Measurements from ENCODE around the gene ADSS2.

The ADSS2 gene

GRCh38 chr1:244458781-244459180, 7.1 kb upstream of the ADSS2 start:
- Histone ChIP-seq H3K9me3 (ENCODE audit: control insufficient read depth, low read length) (peaks cover 15% of the 10 kb centered on the region), H3K4me1 (ENCODE audit: control insufficient read depth, insufficient read depth, low read length, poor library complexity, severe bottlenecking) (no peaks in the 10 kb centered on the region), H3K36me3 (ENCODE audit: control insufficient read depth, insufficient read depth, low read length) (no peaks in the 10 kb centered on the region), H3K27ac (ENCODE audit: low read depth, low read length, severe bottlenecking) (no peak overlapping the region), H3K4me3 (ENCODE audit: extremely low read depth, insufficient read depth, low read length, poor library complexity, severe bottlenecking) (no peak overlapping the region)
- WGBS, 2 experiments (ENCODE audit: insufficient coverage in 2 of 2) = no CpG with 5 or more reads among the region's 4 CpGs

GRCh38 chr1:244456586-244456985, 4.9 kb upstream of the ADSS2 start:
- Histone ChIP-seq H3K27ac (ENCODE audit: low read depth, low read length, severe bottlenecking) (no peak overlapping the region), H3K4me3 (ENCODE audit: extremely low read depth, insufficient read depth, low read length, poor library complexity, severe bottlenecking) (no peak overlapping the region), H3K4me1 (ENCODE audit: control insufficient read depth, insufficient read depth, low read length, poor library complexity, severe bottlenecking) (no peaks in the 10 kb centered on the region), H3K9me3 (ENCODE audit: control insufficient read depth, low read length) (peaks cover 20% of the 10 kb centered on the region), H3K36me3 (ENCODE audit: control insufficient read depth, insufficient read depth, low read length) (no peaks in the 10 kb centered on the region)
- no CpG with 5 or more reads among the region's 1 CpG for WGBS, 2 experiments (ENCODE audit: insufficient coverage in 2 of 2)

- Histone ChIP-seq H3K9me3 (ENCODE audit: control insufficient read depth, low read length) (peaks cover 11% of the 10 kb centered on the region), H3K36me3 (ENCODE audit: control insufficient read depth, insufficient read depth, low read length) (no peaks in the 10 kb centered on the region), H3K27ac (ENCODE audit: low read depth, low read length, severe bottlenecking) (no peak overlapping the region), H3K4me1 (ENCODE audit: control insufficient read depth, insufficient read depth, low read length, poor library complexity, severe bottlenecking) (peaks cover 7% of the 10 kb centered on the region), H3K4me3 (ENCODE audit: extremely low read depth, insufficient read depth, low read length, poor library complexity, severe bottlenecking) (no peak overlapping the region)
- 67 to 100% methylated on average over 1 of the region's 6 CpGs for WGBS, 2 experiments (ENCODE audit: insufficient coverage in 2 of 2)
Measured at GRCh38 chr1:244454412-244454811, 2.7 kb upstream of the ADSS2 start.

GRCh38 chr1:244451951-244452795, 464 bp upstream of the ADSS2 start:
- 2 to 5% methylated on average over 17 to 40 of the region's 47 CpGs for WGBS, 2 experiments (ENCODE audit: insufficient coverage in 2 of 2)
- Histone ChIP-seq H3K9me3 (ENCODE audit: control insufficient read depth, low read length) (peaks cover 10% of the 10 kb centered on the region), H3K27ac (ENCODE audit: low read depth, low read length, severe bottlenecking) (peak overlapping the region; percentile 87), H3K36me3 (ENCODE audit: control insufficient read depth, insufficient read depth, low read length) (peaks cover 3% of the 10 kb centered on the region), H3K4me1 (ENCODE audit: control insufficient read depth, insufficient read depth, low read length, poor library complexity, severe bottlenecking) (peaks cover 20% of the 10 kb centered on the region), H3K4me3 (ENCODE audit: extremely low read depth, insufficient read depth, low read length, poor library complexity, severe bottlenecking) (peak overlapping the region; percentile 92)

- H3K9me3 ChIP-seq (ENCODE audit: control insufficient read depth, low read length) = peaks cover 6% of the 10 kb centered on the region
- peak overlapping the region; percentile 87 for H3K27ac ChIP-seq (ENCODE audit: low read depth, low read length, severe bottlenecking)
- peak overlapping the region; percentile 92 for H3K4me3 ChIP-seq (ENCODE audit: extremely low read depth, insufficient read depth, low read length, poor library complexity, severe bottlenecking)
- H3K36me3 ChIP-seq (ENCODE audit: control insufficient read depth, insufficient read depth, low read length) = peaks cover 3% of the 10 kb centered on the region
- 2 to 5% methylated on average over 21 to 34 of the region's 41 CpGs for WGBS, 2 experiments (ENCODE audit: insufficient coverage in 2 of 2)
- H3K4me1 ChIP-seq (ENCODE audit: control insufficient read depth, insufficient read depth, low read length, poor library complexity, severe bottlenecking) = peaks cover 28% of the 10 kb centered on the region
Measured at GRCh38 chr1:244450597-244451538, 841 bp downstream of the ADSS2 start.

- 59 to 66% methylated on average over 7 of the region's 8 CpGs for WGBS, 2 experiments (ENCODE audit: insufficient coverage in 2 of 2)
- Histone ChIP-seq H3K4me1 (ENCODE audit: control insufficient read depth, insufficient read depth, low read length, poor library complexity, severe bottlenecking) (peaks cover 37% of the 10 kb centered on the region), H3K27ac (ENCODE audit: low read depth, low read length, severe bottlenecking) (no peak overlapping the region), H3K4me3 (ENCODE audit: extremely low read depth, insufficient read depth, low read length, poor library complexity, severe bottlenecking) (peak overlapping the region; percentile 92), H3K9me3 (ENCODE audit: control insufficient read depth, low read length) (peaks cover 6% of the 10 kb centered on the region), H3K36me3 (ENCODE audit: control insufficient read depth, insufficient read depth, low read length) (peaks cover 3% of the 10 kb centered on the region)
Measured at GRCh38 chr1:244449936-244450508, 1.7 kb downstream of the ADSS2 start.

- Histone ChIP-seq H3K36me3 (ENCODE audit: control insufficient read depth, insufficient read depth, low read length) (peaks cover 8% of the 10 kb centered on the region), H3K27ac (ENCODE audit: low read depth, low read length, severe bottlenecking) (no peak overlapping the region), H3K4me1 (ENCODE audit: control insufficient read depth, insufficient read depth, low read length, poor library complexity, severe bottlenecking) (peaks cover 43% of the 10 kb centered on the region), H3K9me3 (ENCODE audit: control insufficient read depth, low read length) (peaks cover 1% of the 10 kb centered on the region), H3K4me3 (ENCODE audit: extremely low read depth, insufficient read depth, low read length, poor library complexity, severe bottlenecking) (no peak overlapping the region)
- WGBS, 2 experiments (ENCODE audit: insufficient coverage in 2 of 2) = 70 to 87% methylated on average over 2 of the region's 5 CpGs
Measured at GRCh38 chr1:244448279-244449036, 3.3 kb downstream of the ADSS2 start.

- Histone ChIP-seq H3K36me3 (ENCODE audit: control insufficient read depth, insufficient read depth, low read length) (peaks cover 14% of the 10 kb centered on the region), H3K9me3 (ENCODE audit: control insufficient read depth, low read length) (no peaks in the 10 kb centered on the region), H3K4me3 (ENCODE audit: extremely low read depth, insufficient read depth, low read length, poor library complexity, severe bottlenecking) (no peak overlapping the region), H3K27ac (ENCODE audit: low read depth, low read length, severe bottlenecking) (no peak overlapping the region), H3K4me1 (ENCODE audit: control insufficient read depth, insufficient read depth, low read length, poor library complexity, severe bottlenecking) (peaks cover 43% of the 10 kb centered on the region)
- whole genome bisulfite sequencing, 2 experiments (ENCODE audit: insufficient coverage in 2 of 2) = no CpG with 5 or more reads among the region's 2 CpGs
Measured at GRCh38 chr1:244447552-244447951, 4.2 kb downstream of the ADSS2 start.

- no peaks in the 10 kb centered on the region for H3K9me3 ChIP-seq (ENCODE audit: control insufficient read depth, low read length)
- H3K4me3 ChIP-seq (ENCODE audit: extremely low read depth, insufficient read depth, low read length, poor library complexity, severe bottlenecking) = no peak overlapping the region
- no CpG with 5 or more reads among the region's 1 CpG for WGBS, 2 experiments (ENCODE audit: insufficient coverage in 2 of 2)
- peaks cover 16% of the 10 kb centered on the region for H3K36me3 ChIP-seq (ENCODE audit: control insufficient read depth, insufficient read depth, low read length)
- H3K27ac ChIP-seq (ENCODE audit: low read depth, low read length, severe bottlenecking) = no peak overlapping the region
- H3K4me1 ChIP-seq (ENCODE audit: control insufficient read depth, insufficient read depth, low read length, poor library complexity, severe bottlenecking) = peaks cover 43% of the 10 kb centered on the region
Measured at GRCh38 chr1:244447024-244447423, 4.7 kb downstream of the ADSS2 start.
